HFF-Myc (cell line): ENCODE data around the gene VTI1A.

Experiments
- DNase-seq: peaks from one replicate; pipeline ENCODE4 v3.0.0-alpha.2; 2011; ENCODE audit warnings: low read depth; ENCODE audit errors: extremely low read depth
- H3K4me3 ChIP-seq: replicated peaks from 2 replicates; pipeline ENCODE4 v1.5.1; 2011; ENCODE audit warnings: low read depth, mild to moderate bottlenecking, control low read depth, low read length
- TF ChIP-seq, protein P1 (sequence below): IDR thresholded peaks from 2 replicates; pipeline ENCODE4 v1.5.1; 2012; ENCODE audit warnings: mild to moderate bottlenecking, low read depth, low read length, control low read depth; ENCODE audit errors: missing control alignments

VTI1A gene

GRCh38 chr10:112675560-112676083 lies 228.6 kb downstream of the VTI1A start:
- no peak overlapping the region for H3K4me3 ChIP-seq
- TF ChIP-seq, protein P1, sequence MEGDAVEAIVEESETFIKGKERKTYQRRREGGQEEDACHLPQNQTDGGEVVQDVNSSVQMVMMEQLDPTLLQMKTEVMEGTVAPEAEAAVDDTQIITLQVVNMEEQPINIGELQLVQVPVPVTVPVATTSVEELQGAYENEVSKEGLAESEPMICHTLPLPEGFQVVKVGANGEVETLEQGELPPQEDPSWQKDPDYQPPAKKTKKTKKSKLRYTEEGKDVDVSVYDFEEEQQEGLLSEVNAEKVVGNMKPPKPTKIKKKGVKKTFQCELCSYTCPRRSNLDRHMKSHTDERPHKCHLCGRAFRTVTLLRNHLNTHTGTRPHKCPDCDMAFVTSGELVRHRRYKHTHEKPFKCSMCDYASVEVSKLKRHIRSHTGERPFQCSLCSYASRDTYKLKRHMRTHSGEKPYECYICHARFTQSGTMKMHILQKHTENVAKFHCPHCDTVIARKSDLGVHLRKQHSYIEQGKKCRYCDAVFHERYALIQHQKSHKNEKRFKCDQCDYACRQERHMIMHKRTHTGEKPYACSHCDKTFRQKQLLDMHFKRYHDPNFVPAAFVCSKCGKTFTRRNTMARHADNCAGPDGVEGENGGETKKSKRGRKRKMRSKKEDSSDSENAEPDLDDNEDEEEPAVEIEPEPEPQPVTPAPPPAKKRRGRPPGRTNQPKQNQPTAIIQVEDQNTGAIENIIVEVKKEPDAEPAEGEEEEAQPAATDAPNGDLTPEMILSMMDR: no peak
- DNase-seq: no peak

DNA sequence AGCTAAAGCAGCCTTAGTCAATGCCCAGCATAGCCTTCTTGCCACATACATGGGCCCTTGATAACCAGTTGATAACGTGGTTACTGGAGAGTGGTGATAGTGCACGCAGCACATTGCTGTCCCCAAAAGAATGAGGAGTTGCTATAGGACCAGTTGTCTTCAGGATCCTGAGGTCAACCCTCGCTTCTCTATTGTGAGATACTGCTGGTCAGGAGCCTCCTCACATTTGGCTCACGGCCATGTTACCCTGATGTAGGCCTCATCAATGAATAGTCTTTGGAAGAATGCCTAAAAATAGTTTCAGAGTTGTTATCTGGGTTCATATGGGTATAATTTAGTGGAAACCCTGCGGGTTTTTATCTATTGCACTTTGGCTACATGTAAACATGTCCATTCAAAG lies 230.7 kb downstream of the VTI1A start:
- no peak overlapping the region for H3K4me3 ChIP-seq
- no peak for DNase-seq
- TF ChIP-seq, protein P1: no peak

GRCh38 chr10:112678581-112678980 lies 231.6 kb downstream of the VTI1A start:
- TF ChIP-seq, protein P1: no peak
- DNase-seq: no peak
- no peak overlapping the region for H3K4me3 ChIP-seq

- DNase-seq: no peak
- no peak overlapping the region for H3K4me3 ChIP-seq
- TF ChIP-seq, protein P1: no peak
Observed at GRCh38 chr10:112678987-112679386, 232.0 kb downstream of the VTI1A start.

DNA sequence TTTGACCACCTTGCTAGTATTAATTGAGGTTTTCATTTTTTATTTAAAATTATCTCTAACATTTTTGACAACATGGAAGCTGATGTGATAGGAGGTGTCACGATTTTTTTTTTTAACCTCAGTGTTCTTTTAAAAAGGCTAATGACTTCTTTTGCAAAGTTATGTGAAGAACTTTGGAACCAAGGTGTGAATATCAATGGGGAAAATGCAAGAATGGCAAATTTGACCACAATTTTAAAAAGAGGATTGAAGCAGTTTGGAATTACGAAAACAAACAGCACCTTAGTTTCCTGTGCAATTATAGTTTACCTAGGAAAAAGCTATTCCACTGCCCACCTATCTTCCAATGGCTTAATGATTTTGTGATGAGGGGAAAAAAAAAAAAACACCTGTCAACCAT lies 232.4 kb downstream of the VTI1A start:
- DNase-seq: no peak
- no peak overlapping the region for H3K4me3 ChIP-seq
- TF ChIP-seq, protein P1: no peak

DNA sequence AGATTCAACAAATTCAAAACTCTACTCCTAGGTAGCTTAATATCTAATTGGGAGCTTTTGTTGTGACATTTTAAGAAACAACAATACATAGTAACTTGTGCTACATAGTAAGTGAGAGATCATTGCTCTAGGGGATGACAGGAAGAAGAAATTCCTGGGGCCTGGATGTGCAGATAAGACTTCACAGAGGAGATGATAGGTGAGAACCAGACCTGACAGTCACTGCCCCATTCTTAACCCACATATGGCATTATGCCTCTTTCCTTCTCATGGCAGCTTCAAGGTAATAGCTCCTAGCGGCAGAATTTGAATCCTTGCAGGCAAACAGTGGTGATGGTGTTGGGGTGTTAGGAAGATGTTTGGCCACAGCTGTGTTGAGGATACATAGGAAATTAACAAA lies 233.6 kb downstream of the VTI1A start:
- TF ChIP-seq, protein P1: no peak

GRCh38 chr10:112687647-112688046 lies 240.6 kb downstream of the VTI1A start:
- TF ChIP-seq, protein P1: no peak
- no peak for DNase-seq
- H3K4me3 ChIP-seq: no peak overlapping the region

More for the DNA sequence above, 233.6 kb downstream of the VTI1A start:
- DNase-seq: no peak
- H3K4me3 ChIP-seq: no peak overlapping the region
